Right forelimb (tissue), 1 donor: ENCODE data around the gene TRIM56.
"Not testable (repeated sequence)": the region's sequence is repeated elsewhere in the genome, so short reads cannot be mapped to it uniquely, and the experiment has no call there.

Experiments used
- DNase-seq: peaks from one replicate; pipeline ENCODE4 v3.0.0-alpha.2; 2018

The TRIM56 gene

DNA sequence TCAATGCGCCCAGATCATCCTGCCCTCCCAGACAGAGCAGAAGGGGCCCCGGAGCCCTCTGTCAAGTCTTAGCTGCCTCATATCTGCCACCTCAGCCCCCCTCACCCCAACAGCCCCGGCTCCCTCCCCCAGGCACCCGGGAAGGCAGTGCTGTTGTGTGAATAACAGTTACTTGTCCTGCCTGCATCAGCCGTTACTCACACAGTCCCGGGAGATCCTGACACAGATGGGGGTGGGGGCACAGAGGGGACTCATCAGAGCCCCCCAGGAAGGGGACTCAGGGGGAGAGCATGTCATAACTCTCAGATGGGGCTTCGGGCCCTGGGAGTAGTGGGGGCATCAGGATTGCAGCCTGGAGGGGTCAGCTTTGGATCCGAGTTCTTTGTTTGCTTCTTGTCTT, 29.2 kb downstream of the TRIM56 start:
- no peak for DNase-seq

DNA sequence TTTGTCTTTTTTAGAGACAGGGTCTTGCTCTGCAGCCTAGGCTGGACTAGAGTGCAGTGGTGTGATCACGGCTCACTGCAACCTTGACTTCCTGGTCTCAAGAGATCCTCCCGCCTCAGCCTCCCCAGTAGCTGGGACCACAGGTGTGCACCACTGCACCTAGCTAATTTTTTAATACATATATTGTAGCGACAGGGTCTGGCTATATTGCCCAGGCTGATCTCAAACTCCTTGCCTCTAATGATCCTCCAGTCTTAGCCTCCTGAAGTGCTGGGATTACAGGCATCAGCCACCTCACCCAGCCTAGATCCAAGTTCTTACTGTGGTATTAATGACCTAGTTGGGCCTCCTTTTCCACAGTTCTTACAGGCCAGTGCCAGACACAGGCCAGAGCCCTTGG, 29.9 kb downstream of the TRIM56 start:
- DNase-seq, result no peak

DNA sequence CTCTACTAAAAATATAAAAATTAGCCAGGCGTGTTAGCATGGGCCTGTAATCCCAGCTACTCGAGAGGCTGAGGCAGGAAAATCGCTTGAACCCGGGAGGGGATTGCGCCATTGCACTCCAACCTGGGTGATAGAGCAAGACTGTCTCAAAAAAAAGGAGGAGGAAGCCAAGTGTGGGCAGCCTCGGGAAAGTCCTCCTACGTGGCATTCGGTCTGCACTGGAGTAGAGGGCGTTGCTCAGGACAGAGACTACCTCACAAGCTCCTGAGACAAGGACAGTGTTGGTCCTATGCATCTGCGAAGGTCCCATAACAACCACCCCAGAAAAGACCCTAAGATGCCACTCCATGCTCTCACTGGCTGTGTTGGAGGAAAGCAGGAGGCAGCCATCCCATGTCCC, 31.6 kb downstream of the TRIM56 start:
- DNase-seq, result no peak

DNA sequence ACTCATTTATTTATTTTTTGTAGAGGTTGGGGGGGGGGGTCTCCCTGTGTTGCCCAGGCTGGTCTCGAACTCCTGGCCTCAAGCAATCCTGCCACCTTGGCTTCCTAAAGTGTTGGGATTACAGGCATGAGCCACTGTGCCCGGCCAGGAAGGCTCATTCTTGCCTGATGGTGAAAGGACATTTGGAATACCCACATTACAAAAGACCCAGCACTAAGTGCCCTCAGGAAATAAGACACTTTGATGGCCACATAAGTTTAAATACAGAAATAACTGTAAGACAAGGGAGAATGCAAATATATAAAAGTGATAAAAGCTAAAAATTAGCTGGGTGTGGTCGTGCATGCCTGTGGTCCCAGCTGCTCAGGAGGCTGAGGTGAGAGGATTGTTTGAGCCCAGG, 33.6 kb downstream of the TRIM56 start:
- DNase-seq, result no peak

DNA sequence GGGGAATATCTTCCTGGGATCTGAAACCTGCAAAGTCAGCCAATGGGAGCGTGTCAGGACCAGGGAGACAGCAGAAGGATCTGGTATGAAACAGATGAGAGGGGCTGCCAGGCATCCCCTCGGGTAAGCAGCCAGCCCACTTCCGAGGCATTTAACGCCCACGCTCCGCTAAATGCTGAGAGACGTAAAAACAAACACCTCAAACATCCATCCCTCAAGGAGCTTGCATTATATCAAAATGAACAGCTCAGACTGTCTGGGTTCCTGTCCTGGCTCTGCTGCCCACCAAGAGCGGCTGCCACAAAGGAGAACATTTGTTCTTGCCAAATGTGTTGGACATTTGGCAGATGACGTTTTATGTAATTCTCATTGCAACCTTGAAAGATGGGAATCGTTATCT, 34.6 kb downstream of the TRIM56 start:
- no peak for DNase-seq

DNA sequence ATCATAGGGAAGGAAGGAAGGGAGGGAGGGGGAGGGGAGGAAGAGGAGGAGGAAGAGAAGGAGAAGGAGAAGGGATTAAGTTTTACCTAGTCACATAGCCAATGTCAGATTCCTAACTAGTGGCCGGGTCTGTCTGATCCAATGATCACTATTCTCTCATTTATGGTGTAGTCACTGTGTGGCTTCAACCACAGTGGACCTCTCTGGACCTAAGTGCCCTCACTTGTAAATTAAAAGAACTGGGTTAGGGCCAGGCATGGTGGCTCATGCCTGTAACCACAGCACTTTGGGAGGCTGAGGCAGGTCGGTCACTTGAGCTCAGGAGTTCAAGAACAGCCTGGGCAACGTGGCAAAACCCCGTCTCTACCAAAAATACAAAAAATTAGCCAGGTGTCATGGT, 35.0 kb downstream of the TRIM56 start:
- DNase-seq, result no peak

DNA sequence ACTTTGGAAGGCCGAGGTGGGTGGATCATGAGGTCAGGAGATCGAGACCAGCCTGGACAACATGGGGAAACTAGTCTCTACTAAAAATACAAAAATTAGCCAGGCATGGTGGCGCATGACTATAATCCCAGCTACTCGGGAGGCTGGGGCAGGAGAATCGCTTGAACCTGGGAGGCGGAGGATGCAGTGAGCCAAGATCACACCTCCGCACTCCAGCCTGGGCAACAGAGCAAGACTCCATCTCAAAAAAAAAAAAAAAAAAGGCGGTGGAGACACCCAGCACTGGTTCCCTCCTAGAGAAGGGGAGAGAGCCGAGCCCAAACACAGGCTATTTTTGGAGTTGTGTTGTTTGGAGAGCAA, 36.3 kb downstream of the TRIM56 start:
- DNase-seq, result not testable (repeated sequence)

DNA sequence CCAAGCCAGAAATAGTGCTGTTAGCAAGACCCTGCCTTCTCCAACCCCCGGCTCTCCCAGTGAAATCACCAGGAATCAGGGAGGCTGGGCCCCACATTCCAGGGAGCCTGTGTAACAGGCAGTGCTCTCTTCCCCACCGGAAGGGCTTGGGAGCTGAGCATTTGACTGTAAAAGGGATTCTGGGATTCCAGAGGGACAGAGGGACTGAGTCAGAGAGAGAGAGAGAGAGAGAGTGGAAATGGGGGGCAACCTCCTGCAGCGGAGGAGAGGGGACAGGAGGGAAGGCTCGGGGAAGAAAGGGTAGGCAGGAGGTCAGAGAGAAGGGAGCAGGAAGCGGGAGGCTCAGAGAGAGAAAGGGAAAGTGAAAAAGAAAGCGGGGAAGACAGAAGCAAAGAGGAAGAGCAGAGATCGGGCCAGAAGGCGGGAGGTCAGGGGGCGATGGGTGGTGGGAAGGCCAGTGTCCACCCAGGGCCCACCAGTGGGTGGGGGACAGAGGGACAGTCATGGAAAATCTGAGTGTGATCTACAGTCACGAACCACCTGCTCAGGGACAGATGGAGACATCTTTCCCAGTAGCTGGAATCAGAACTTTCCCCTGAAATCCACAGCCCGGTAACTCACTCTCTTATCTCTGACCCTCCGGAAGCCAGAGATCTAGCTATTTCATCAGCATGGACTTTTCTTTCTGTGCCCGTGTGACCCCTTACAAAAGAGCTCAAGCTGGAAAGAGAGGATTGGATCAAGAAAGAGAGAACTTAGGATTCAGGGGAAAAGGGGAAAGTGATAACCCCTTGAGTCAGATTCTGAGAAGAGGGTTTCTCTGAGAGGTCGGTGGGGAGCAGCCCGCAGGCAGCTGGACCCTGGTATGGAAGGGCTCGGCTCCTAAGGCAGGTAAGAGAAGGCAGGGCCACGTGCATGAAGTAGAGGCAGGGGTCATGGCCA, 37.0 kb downstream of the TRIM56 start:
- peak; percentile 90 for DNase-seq

DNA sequence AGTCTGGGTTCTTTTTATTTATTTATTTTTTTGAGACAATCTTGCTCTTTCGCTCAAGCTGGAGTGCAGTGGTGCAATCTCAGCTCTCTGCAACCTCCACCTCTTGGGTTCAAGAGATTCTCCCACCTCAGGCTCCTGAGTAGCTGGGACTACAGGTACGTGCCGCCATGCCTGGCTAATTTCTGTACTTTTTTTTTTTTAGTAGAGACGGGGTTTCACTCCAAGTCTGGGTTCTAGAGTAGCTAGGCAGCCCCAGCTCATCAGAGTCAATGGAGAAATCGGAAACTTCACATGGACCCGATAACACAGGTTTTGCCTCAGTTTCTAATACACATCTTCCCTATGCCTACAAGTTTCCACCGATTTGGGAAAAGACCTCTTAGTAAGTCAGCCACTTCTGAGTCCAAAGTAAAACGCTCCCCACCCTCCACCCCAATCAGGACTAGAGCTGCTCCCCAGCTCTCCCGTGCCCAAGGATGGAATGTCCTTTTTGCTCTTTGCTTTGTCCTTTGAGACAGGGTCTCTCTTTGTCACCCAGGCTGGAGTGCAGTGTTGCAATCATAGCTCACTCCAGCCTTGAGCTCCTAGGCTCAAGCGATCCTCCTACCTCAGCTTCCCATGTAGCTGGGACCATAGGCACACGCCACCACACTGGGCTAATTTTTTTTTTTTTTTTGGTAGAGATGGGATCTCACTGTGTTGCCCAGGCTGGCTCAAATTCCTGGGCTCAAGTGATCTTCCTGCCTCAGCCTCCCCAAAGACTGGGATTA, 37.8 kb downstream of the TRIM56 start:
- DNase-seq, result no peak

DNA sequence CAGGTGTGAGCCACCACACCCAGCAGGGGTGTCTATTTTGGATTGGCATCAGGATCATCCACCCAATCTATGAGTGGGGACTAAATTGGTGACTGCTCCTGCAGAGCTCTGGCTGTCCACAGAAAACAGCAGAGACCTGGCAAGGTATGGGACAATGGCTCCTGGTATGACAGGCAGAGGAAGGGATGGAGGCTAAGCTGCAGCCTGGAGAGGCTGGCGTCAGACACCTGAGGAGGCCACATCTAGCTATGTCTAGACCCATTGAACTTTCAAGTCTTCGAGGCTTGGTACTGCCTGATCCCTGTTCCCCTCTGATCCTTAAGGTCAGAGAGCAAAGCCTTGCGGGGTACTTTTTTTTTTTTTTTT, 38.4 kb downstream of the TRIM56 start:
- DNase-seq, result no peak

DNA sequence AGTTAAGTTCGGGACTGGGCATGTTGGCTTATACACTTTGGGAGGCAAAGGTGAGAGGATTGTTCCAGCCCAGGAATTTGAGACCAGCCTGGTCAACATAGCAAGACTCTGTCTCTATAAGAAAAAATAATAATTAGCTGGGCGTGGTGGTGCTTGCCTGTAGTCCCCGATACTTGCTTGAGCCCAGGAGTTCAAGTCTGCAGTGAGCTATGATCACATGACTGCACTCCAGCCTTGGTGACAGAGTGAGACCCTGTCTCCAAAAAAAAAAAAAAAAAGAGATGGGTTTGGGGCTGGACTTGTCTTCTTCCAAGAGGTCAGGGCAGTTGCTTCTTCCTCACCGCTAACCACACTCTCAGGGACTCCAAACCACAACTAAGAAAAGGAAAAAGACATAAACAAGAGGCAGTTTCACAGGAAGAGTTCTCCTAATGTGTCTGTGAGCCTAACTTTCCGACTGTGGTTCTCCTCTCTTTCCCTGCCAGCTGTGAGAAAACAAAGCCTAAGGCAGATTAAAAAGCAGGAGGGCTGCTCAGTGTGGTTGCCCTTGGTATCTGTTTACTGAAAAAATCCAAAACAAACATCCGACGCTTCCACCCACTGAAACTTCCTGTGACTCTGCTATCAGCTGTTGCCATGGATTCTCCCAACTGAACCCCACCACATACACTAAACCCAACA, 39.2 kb downstream of the TRIM56 start:
- no peak for DNase-seq

DNA sequence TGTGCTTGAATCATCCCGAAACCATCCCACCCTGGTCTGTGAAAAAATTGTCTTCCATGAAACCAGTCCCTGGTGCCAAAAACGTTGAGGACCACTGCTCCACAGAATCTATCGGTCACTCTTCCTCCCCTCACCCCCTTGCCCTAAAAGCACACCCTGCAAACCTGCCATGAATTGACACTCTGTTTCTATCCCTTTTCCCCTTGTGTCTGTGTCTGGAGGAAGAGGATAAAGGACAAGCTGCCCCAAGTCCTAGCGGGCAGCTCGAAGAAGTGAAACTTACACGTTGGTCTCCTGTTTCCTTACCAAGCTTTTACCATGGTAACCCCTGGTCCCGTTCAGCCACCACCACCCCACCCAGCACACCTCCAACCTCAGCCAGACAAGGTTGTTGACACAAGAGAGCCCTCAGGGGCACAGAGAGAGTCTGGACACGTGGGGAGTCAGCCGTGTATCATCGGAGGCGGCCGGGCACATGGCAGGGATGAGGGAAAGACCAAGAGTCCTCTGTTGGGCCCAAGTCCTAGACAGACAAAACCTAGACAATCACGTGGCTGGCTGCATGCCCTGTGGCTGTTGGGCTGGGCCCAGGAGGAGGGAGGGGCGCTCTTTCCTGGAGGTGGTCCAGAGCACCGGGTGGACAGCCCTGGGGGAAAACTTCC, 40.8 kb downstream of the TRIM56 start:
- peak; percentile 79 for DNase-seq

DNA sequence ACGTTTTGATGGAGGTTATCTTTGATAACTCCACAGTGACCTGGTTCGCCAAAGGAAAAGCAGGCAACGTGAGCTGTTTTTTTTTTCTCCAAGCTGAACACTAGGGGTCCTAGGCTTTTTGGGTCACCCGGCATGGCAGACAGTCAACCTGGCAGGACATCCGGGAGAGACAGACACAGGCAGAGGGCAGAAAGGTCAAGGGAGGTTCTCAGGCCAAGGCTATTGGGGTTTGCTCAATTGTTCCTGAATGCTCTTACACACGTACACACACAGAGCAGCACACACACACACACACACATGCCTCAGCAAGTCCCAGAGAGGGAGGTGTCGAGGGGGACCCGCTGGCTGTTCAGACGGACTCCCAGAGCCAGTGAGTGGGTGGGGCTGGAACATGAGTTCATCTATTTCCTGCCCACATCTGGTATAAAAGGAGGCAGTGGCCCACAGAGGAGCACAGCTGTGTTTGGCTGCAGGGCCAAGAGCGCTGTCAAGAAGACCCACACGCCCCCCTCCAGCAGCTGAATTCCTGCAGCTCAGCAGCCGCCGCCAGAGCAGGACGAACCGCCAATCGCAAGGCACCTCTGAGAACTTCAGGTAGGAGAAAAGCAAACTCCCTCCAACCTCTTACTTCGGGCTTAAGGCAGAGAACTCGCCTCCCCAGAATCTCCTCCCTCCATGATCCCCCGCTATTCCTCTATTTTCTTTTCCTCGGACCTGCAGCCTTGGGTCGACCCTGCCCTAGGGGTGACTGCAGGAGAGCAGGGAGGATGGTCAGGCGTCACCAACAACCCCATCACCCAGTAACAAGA, 41.6 kb downstream of the TRIM56 start, which contains the start of gene SERPINE1:
Gene SERPINE1, plus strand, starts transcription at position 454 of the 809 bp plus-strand sequence. CDS start 1,290 bp downstream, outside the sequence.
- peak; percentile 89 for DNase-seq

DNA sequence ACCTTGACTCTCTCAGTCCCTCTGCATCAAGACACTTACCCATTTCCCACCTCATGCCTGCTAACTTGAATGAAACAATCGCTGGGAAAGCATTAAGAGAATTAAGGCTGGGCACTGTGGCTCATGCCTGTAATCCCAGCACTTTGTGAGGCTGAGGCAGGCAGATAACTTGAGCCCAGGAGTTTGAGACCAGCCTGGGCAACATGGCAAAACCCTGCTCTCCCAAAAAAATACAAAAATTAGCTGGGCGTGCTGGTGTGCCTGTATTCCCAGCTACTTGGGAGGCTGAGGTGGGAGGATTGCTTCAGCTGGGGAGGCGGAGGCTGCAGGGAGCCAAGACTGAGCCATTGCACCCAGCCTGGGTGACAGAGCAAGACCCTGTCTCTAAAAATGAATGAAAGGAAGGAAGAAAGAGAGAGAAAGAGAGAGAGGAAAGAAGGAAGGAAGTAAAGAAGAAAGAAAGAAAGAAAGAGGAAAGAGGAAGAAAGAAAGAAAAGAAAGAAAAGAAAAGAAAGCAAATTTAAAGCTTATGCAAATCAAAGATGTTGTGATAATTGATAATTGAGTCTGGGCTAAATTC, 42.3 kb downstream of the TRIM56 start:
- no peak for DNase-seq

DNA sequence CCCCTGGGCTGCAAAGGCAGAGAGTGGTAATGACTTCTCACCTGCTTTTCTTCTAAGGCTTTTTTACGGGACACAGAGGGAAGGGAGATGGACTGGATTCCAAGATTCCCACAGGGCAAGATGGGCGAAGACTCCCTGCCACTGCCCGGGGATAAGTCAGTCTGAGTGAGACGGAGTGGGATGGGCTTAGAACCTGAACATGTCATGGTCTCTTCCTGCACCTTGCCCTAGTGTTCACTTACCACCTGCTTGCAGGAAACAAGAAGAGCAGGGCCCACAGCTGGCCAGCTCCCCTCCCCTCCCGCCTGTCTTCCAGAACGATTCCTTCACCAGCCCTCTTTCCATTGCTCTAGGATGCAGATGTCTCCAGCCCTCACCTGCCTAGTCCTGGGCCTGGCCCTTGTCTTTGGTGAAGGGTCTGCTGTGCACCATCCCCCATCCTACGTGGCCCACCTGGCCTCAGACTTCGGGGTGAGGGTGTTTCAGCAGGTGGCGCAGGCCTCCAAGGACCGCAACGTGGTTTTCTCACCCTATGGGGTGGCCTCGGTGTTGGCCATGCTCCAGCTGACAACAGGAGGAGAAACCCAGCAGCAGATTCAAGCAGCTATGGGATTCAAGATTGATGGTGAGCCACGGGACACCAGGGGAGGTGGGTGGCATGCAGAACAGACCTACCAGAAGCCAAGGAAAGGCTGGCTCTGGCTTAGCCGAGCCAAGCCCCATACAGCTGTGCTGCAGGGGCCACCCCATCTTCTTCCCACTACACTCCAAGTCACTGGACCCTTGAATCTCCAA, 43.0 kb downstream of the TRIM56 start:
- no peak for DNase-seq

DNA sequence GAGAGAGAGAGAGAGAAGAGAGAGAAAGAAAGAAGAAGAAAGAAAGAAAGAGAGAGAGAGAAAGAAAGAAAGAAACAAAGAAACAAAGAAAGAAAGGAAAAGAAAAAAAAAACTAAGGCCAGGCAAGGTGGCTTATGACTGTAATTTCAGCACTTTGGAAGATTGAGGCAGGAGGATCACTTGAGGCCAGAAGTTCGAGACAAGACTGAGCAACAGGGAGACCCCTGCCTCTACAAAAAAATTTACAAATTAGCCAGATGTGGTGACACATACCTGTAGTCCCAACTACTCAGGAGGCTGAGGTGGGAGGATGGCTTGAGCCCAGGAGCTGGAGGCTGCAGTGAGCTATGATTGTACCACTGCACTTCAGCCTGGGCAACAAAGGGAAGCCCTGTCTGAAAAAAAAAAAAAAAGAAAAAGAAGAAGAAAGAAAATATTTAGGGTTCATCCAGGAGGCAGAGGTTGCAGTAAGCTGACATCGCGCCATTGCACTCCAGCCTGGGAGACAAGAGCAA, 44.4 kb downstream of the TRIM56 start:
- DNase-seq, result no peak

DNA sequence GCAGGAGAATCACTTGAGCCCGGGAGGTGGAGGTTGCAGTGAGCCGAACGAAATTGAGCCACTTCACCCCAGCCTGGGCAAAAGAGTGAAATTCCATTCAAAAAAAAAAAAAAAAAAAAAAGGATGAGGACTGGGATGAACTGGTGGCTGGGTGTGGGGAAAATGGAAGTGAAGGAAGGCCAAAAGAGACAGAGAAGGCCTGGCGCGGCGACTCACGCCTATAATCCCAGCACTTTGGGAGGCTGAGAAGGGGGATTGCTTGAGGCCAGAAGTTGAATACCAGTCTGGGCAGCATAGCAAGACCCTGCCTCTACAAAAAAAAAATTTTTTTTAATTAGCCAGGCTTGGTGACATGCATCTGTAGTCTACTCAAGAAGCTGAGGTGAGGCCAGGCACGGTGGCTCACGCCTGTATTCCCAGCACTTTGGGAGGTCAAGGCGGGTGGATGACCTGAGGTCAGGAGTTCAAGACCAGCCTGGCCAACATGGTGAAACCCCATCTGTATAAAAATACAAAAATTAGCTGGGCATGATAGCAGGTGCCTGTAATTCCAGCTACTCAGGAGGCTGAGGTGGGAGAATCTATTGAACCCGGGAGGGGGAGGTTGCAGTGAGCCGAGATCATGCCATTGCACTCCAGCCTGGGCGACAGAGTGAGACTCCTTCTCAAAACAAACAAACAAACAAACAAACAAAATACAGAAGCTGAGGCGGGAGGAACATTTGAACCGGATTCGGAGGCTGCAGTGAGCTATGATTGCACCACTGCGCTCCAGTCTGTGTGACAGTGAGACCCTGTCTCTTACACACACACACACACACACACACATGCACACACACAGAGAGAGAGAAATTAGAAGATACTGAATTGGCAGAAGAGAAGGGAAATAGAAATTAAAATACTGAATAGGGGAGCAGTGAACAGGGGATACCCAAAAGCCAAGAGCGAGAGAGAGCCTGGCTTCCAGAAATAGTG, 47.6 kb downstream of the TRIM56 start:
- not testable (repeated sequence) for DNase-seq

DNA sequence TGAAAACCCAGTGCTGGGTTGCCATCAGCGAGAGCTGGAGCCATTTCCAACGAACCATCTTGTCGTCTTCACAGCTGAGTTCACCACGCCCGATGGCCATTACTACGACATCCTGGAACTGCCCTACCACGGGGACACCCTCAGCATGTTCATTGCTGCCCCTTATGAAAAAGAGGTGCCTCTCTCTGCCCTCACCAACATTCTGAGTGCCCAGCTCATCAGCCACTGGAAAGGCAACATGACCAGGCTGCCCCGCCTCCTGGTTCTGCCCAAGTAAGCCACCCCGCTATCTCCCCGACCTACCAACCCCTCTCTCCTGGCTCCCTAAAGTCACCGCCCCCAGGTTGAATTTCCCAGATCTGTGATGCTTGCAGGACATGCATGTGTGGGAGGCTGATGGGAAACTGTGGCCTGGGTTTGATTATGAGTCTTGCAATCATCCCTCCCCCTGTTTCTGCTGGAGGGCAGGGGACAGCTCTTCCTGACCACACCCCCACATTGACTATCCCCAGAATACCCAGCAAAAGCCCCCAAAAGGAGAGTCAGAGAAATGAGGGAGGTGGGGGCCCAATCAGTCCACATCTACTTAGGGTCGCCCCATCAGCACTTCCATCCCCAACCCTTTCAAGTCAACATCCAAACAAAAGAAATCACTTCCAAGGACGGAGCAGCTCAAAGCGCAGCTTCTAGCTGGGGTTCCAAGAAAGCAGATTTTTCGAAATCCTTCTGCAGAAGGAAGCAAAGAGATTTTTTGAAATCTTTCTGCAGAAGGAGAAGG, 48.5 kb downstream of the TRIM56 start:
- no peak for DNase-seq
